Left lung (tissue), 10 donors: Measurements from ENCODE around the gene RNFT2. TPM values are rescaled to one million over a fixed set of nuclear protein-coding genes. Genes with fewer than 3 reads are reported as not detected.

ENCODE experiments used
- ATAC-seq: fragments of 200-7000 bp; cut with Tn5 transposase; one replicate; pipeline ENCODE4 v1.9.1; 2020; ENCODE audit warnings: moderate library complexity
- DNase-seq, 4 donors: peaks; one replicate each; pipeline ENCODE4 v3.0.0-alpha.2; 2013 to 2020
- H3K27ac ChIP-seq, 2 donors: fragments of 200-600 bp; sonication (generic) in 1 of 2; one replicate each; pipeline versions ENCODE4 v1.5.0 to v1.8.0; 2020 to 2021
- H3K27me3 ChIP-seq, 2 donors: fragments of 200-600 bp; sonication (generic) in 1 of 2; one replicate each; pipeline versions ENCODE4 v1.5.0 to v1.8.0; 2020 to 2021
- H3K36me3 ChIP-seq, 2 donors: fragments of 200-600 bp; sonication (generic) in 1 of 2; one replicate each; pipeline versions ENCODE4 v1.5.0 to v1.8.0; 2020 to 2021
- H3K4me1 ChIP-seq, 2 donors: fragments of 200-600 bp; one replicate each; pipeline ENCODE4 v1.8.0; 2021
- H3K4me3 ChIP-seq, 2 donors: fragments of 200-600 bp; sonication (generic) in 1 of 2; one replicate each; pipeline versions ENCODE4 v1.5.0 to v1.8.0; 2020 to 2021; ENCODE audit warnings: mild to moderate bottlenecking in 1 of 2
- H3K9me3 ChIP-seq, 2 donors: fragments of 200-600 bp; sonication (generic) in 1 of 2; one replicate each; pipeline versions ENCODE4 v1.5.0 to v1.8.0; 2020 to 2021
- intact Hi-C, 2 donors: fragments of 100-400 bp; cut with DNase I; formaldehyde crosslinking; loops; one replicate each; pipeline versions ENCODE4 v1.11.2 to v1.14.2; 2022
- polyA plus RNA-seq, 6 donors: library from polyadenylated mRNA; unstranded; fragments of 120-200 nt; gene quantifications; one replicate each; pipeline ENCODE4 v1.2.1, GENCODE V29; 2013; ENCODE audit not compliant: insufficient read length in 6 of 6
- total RNA-seq, 2 donors: library from RNA; stranded (reverse); fragmentation: NEBNext Ultra II Directional; extraction: Animal tissue kit (Norgen Biotek cat#: 25700); gene quantifications; one replicate each; pipeline ENCODE4 v1.2.1, GENCODE V29; 2021
- TF ChIP-seq, protein P1 (sequence below), 2 donors: fragments of 200-600 bp; sonication (generic) in 1 of 2; IDR thresholded peaks; one replicate each; pipeline versions ENCODE4 v1.5.0 to v1.8.0; 2021; ENCODE audit warnings: antibody characterized with exemption in 2 of 2
- donor health status: DM: no; HTN: yes; CAD: no.
- donor health status: DM: no; HTN: no; CAD: no.

Gene RNFT2
- total and polyA plus RNA-seq, 8 donors: 3.4 to 5.5 (median 3.9) TPM

DNA sequence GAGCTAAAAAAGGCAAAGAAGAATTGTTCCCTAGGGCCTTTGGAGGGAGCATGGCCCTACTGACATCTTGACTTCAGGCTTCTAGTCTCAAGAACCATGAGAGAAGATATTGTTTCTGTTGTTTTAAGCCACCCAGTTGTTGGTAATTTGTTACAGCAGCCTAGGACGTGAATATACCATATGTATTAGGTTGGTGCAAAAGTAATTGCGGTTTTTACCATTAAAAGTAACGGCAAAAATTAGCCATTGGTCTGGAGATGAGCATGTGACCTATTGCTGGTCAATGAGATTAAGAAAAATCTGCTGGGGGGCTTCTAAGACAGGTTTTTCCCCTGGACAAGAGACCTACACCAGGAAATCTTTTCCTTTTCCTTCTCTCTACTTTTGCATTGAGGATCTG lies 152.9 kb downstream of the RNFT2 start:
- Histone ChIP-seq H3K4me1 (peaks cover 0 to 16% of the 10 kb centered on the region in 2 donors), H3K9me3 (no peaks in the 10 kb centered on the region), H3K27ac (no peak overlapping the region), H3K36me3 (no peaks in the 10 kb centered on the region), H3K27me3 (peaks cover 0 to 26% of the 10 kb centered on the region in 2 donors), H3K4me3 (no peak overlapping the region)
- intact Hi-C loops: no loop called here
- DNase-seq (no peak), ATAC-seq (no peak)
- TF ChIP-seq, protein P1, sequence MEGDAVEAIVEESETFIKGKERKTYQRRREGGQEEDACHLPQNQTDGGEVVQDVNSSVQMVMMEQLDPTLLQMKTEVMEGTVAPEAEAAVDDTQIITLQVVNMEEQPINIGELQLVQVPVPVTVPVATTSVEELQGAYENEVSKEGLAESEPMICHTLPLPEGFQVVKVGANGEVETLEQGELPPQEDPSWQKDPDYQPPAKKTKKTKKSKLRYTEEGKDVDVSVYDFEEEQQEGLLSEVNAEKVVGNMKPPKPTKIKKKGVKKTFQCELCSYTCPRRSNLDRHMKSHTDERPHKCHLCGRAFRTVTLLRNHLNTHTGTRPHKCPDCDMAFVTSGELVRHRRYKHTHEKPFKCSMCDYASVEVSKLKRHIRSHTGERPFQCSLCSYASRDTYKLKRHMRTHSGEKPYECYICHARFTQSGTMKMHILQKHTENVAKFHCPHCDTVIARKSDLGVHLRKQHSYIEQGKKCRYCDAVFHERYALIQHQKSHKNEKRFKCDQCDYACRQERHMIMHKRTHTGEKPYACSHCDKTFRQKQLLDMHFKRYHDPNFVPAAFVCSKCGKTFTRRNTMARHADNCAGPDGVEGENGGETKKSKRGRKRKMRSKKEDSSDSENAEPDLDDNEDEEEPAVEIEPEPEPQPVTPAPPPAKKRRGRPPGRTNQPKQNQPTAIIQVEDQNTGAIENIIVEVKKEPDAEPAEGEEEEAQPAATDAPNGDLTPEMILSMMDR (IDR thresholded peaks at IDR 0.05): no peak

DNA sequence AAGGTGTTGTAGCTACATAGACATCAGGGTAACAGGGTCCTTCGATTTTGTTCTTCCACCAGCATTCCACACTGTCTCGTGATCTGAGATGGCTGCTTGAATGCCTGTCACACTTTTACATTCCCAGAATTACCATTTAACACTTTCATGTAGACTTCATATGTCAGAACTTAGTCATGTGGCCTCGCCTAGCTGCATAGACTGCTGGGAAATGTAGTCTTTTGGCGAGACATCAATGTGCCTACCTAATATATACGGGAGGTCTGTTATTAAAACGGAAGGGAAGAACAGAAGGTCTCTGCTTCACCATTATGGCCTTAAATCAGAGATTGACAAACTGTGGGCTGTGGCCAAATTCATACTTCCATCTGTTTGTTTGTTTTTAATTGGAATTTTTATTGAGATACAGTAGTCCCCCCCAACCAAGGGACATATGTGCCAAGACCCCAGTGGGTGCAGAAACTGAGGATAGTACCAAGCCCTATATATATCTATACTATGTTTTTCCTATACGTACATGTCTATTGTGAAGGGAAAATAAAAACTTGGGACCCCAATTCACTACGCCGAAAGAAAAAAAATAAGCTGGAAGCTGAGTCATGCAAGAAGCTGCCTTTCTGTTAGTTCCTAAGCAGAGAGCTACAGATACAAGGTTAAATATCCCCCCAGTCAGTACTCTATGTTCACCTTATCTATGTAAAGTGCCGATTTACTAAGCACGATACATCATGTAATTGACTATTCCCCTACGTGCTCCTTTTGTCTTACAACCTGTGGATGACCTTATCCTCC lies 154.4 kb downstream of the RNFT2 start:
- TF ChIP-seq, protein P1 (IDR thresholded peaks at IDR 0.05): no peak
- Histone ChIP-seq H3K27me3 (peaks cover 0 to 15% of the 10 kb centered on the region in 2 donors), H3K4me1 (peaks cover 0 to 15% of the 10 kb centered on the region in 2 donors), H3K9me3 (no peaks in the 10 kb centered on the region), H3K36me3 (no peaks in the 10 kb centered on the region), H3K27ac (no peak overlapping the region), H3K4me3 (no peak overlapping the region)
- no peak for DNase-seq
- intact Hi-C loops: no loop called here
- no peak for ATAC-seq

GRCh38 chr12:116894913-116895312 lies 156.8 kb downstream of the RNFT2 start:
- H3K4me3 ChIP-seq: no peak overlapping the region
- no peaks in the 10 kb centered on the region for H3K9me3 ChIP-seq
- TF ChIP-seq, protein P1 (IDR thresholded peaks at IDR 0.05): no peak
- DNase-seq (no peak), ATAC-seq (no peak)
- intact Hi-C loops: no loop called here
- H3K4me1 ChIP-seq: no peaks in the 10 kb centered on the region
- no peaks in the 10 kb centered on the region for H3K36me3 ChIP-seq
- peaks cover 0 to 16% of the 10 kb centered on the region in 2 donors for H3K27me3 ChIP-seq
- no peak overlapping the region for H3K27ac ChIP-seq

GRCh38 chr12:116896411-116896924 lies 158.4 kb downstream of the RNFT2 start:
- Histone ChIP-seq H3K27ac (no peak overlapping the region), H3K4me3 (no peak overlapping the region), H3K36me3 (no peaks in the 10 kb centered on the region), H3K4me1 (no peaks in the 10 kb centered on the region), H3K9me3 (no peaks in the 10 kb centered on the region), H3K27me3 (peaks cover 0 to 16% of the 10 kb centered on the region in 2 donors)
- intact Hi-C loops: no loop called here
- DNase-seq (no peak), ATAC-seq (no peak)
- TF ChIP-seq, protein P1 (IDR thresholded peaks at IDR 0.05): no peak

- no peaks in the 10 kb centered on the region for H3K9me3 ChIP-seq
- H3K36me3 ChIP-seq: no peaks in the 10 kb centered on the region
- ATAC-seq (no peak), DNase-seq (no peak)
- no peak overlapping the region for H3K4me3 ChIP-seq
- no peaks in the 10 kb centered on the region for H3K4me1 ChIP-seq
- intact Hi-C loops: no loop called here
- H3K27me3 ChIP-seq: peaks cover 0 to 16% of the 10 kb centered on the region in 2 donors
- no peak overlapping the region for H3K27ac ChIP-seq
- TF ChIP-seq, protein P1 (IDR thresholded peaks at IDR 0.05): no peak
Measured at GRCh38 chr12:116897476-116897875, 159.4 kb downstream of the RNFT2 start.
